Body of pancreas (tissue), 4 donors: ENCODE measurements around the gene MROH2A. TPM values are rescaled to one million over a fixed set of nuclear protein-coding genes. Genes with fewer than 3 reads are reported as not detected.

Experiments
- ATAC-seq: fragments of 150-250 bp; one replicate; pipeline ENCODE4 v1.9.1; 2016
- DNase-seq, 4 donors: peaks; one replicate each; pipeline ENCODE4 v3.0.0-alpha.2; 2019
- H3K27ac ChIP-seq, 4 donors: fragments of 200-600 bp; sonication (generic); 1 replicate in 3 of 4; 2 replicates in 1 of 4; pipeline versions ENCODE4 v1.5.1 to v1.6.1; 2016 to 2019; ENCODE audit warnings: mild to moderate bottlenecking in 1 of 4, mixed read lengths in 1 of 4, moderate library complexity in 1 of 4
- H3K27me3 ChIP-seq, 2 donors: fragments of 200-600 bp; sonication (generic); one replicate each; pipeline ENCODE4 v1.6.0; 2016; ENCODE audit warnings: mild to moderate bottlenecking in 1 of 2
- H3K36me3 ChIP-seq, 2 donors: fragments of 200-600 bp; sonication (generic); replicated peaks in 1 of 2; 2 replicates each; pipeline ENCODE4 v1.5.1; 2016; ENCODE audit warnings: low read depth in 2 of 2; ENCODE audit not compliant: insufficient read depth in 1 of 2
- H3K4me1 ChIP-seq: fragments of 200-600 bp; sonication (generic); one replicate; pipeline ENCODE4 v1.6.0; 2016
- H3K4me3 ChIP-seq, 2 donors: fragments of 200-600 bp; sonication (generic); 1 replicate in 1 of 2; 2 replicates in 1 of 2; pipeline ENCODE4 v1.5.1; 2016 to 2019
- H3K9me3 ChIP-seq, 3 donors: fragments of 200-600 bp; sonication (generic); 1 replicate in 2 of 3; 2 replicates in 1 of 3; pipeline ENCODE4 v1.5.1; 2016
- CTCF ChIP-seq, 7 experiments: fragments of 450-650 bp in 4 of 7; fragments of 200-600 bp in 3 of 7; sonication (generic) in 3 of 7; IDR thresholded peaks; one replicate each; pipeline ENCODE4 v1.5.1; 2016 to 2019; ENCODE audit warnings: antibody characterized with exemption in 7 of 7
- POLR2A ChIP-seq, 3 donors: fragments of 450-650 bp; IDR thresholded peaks; one replicate each; pipeline ENCODE4 v1.6.1; 2016; ENCODE audit warnings: antibody characterized with exemption in 3 of 3, mild to moderate bottlenecking in 2 of 3
- WGBS, 2 donors: methylation state at CpG; one replicate each; pipeline ENCODE4 v1.1.5; 2017; 5-methylcytosine and 5-hydroxymethylcytosine counted together
- intact Hi-C: fragments of 100-400 bp; cut with DNase I; formaldehyde crosslinking; loops from one replicate; pipeline ENCODE4 v1.15.1; 2023
- total RNA-seq, 2 donors: library from RNA; depleted of rRNA; stranded (reverse); fragments of >200 nt; gene quantifications; one replicate each; pipeline ENCODE4 v1.1.0, GENCODE V29; 2016

Gene MROH2A
- total RNA-seq, 2 donors from 2014 or later = not detected

GRCh38 chr2:233754872-233755611 is 23.1 kb upstream of the MROH2A start:
- Histone ChIP-seq H3K9me3 (peaks cover 0 to 10% (median 0%) of the 10 kb centered on the region in 3 donors), H3K4me1 (no peaks in the 10 kb centered on the region), H3K27me3 (no peaks in the 10 kb centered on the region), H3K4me3 (no peak overlapping the region), H3K27ac (no peak overlapping the region), H3K36me3 (no peaks in the 10 kb centered on the region)
- ATAC-seq (no peak), DNase-seq (no peak)
- TF ChIP-seq CTCF (IDR thresholded peaks at IDR 0.05) (no peak), POLR2A (IDR thresholded peaks at IDR 0.05) (no peak)
- intact Hi-C loops = no loop called here
- 82 to 94% methylated on average over 26 to 42 of the region's 44 CpGs for WGBS, 2 donors

DNA sequence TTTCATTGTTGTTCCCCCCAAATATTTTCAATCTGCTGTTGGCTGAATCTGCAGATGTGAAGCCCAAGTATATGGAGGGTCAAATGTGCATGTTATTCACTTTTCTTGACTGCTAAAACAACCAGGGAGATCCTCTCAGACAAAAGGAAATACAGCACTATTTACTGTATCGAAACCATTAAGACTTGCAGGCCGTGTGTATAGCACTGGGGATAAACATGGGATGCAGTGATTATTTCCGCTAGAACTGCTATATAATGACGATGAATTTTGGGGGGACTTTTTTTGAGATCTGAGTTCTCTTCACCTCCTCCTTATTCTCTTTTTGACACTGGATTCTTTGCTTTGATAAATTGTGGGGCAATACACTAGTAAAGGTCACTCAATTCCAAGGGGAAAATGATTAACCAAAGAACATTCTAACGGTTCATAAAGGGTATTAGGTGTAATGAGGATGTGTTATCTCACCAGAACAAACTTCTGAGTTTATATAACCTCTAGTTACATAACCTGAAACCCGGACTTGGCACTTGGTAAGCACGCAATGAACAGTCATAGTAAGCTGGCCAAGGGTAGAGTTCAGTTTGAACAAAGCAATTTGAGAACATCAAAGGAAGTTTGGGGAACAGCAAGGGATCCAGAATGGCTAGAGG is 21.6 kb upstream of the MROH2A start:
- Histone ChIP-seq H3K27ac (no peak overlapping the region), H3K4me1 (no peaks in the 10 kb centered on the region), H3K4me3 (no peak overlapping the region), H3K27me3 (no peaks in the 10 kb centered on the region), H3K36me3 (no peaks in the 10 kb centered on the region), H3K9me3 (no peaks in the 10 kb centered on the region)
- ATAC-seq (peak; percentile 75), DNase-seq (peak in 2 of 4 donors; percentile 17 to 22)
- 35 to 44% methylated on average over 7 of the region's 7 CpGs for WGBS, 2 donors
- intact Hi-C loops = no loop called here
- TF ChIP-seq POLR2A (IDR thresholded peaks at IDR 0.05) (no peak), CTCF (IDR thresholded peaks at IDR 0.05) (no peak)

GRCh38 chr2:233758141-233758540 is 20.0 kb upstream of the MROH2A start:
- TF ChIP-seq CTCF (IDR thresholded peaks at IDR 0.05) (no peak), POLR2A (IDR thresholded peaks at IDR 0.05) (no peak)
- no peak for ATAC-seq

DNA sequence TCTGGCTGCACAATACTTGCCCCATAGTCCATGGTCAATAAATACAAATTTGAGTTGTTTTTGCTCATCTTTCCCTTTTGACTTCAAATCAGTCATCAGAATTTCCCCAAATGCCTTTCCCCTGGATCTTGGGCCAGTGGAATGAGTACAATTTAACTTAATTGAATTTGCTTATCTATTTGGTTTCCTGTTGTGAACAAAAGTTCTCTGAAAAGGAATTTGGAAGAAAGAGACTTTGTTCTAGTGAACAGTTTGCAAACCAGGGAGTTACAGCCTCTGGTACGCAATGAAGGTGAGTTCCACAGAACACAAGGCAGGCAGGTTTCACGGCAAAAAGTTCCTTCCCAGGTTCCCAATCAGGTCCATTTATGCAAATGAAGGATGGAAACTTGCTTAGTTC is 19.3 kb upstream of the MROH2A start:
- TF ChIP-seq CTCF (IDR thresholded peaks at IDR 0.05) = no peak
- TF ChIP-seq POLR2A (IDR thresholded peaks at IDR 0.05) = no peak
- H3K27me3 ChIP-seq = no peaks in the 10 kb centered on the region
- no peak overlapping the region for H3K27ac ChIP-seq
- ATAC-seq (no peak), DNase-seq (no peak)
- intact Hi-C loops = no loop called here
- WGBS, 2 donors = 79 to 88% methylated on average over 2 of the region's 2 CpGs
- no peaks in the 10 kb centered on the region for H3K4me1 ChIP-seq
- no peaks in the 10 kb centered on the region for H3K36me3 ChIP-seq
- H3K9me3 ChIP-seq = no peaks in the 10 kb centered on the region
- no peak overlapping the region for H3K4me3 ChIP-seq

More at GRCh38 chr2:233758141-233758540, 20.0 kb upstream of the MROH2A start:
- intact Hi-C loops = no loop called here
- no peaks in the 10 kb centered on the region for H3K9me3 ChIP-seq
- no peak for DNase-seq
- no peak overlapping the region for H3K27ac ChIP-seq
- no peak overlapping the region for H3K4me3 ChIP-seq
- H3K27me3 ChIP-seq = no peaks in the 10 kb centered on the region
- no peaks in the 10 kb centered on the region for H3K36me3 ChIP-seq
- no peaks in the 10 kb centered on the region for H3K4me1 ChIP-seq
